NOMO-1 treated with dmso at 0.1 percent for 144 hours (cell line): ENCODE measurements around the gene ATXN7L2.
A peak's percentile ranks its signal among the peaks of the same experiment; 100 is the strongest.

Experiments used
- DNase-seq: peaks from one replicate; lab custom pipeline; 2025; ENCODE audit not compliant: unreplicated experiment; lab: John Stamatoyannopoulos, UW

Gene ATXN7L2

DNA sequence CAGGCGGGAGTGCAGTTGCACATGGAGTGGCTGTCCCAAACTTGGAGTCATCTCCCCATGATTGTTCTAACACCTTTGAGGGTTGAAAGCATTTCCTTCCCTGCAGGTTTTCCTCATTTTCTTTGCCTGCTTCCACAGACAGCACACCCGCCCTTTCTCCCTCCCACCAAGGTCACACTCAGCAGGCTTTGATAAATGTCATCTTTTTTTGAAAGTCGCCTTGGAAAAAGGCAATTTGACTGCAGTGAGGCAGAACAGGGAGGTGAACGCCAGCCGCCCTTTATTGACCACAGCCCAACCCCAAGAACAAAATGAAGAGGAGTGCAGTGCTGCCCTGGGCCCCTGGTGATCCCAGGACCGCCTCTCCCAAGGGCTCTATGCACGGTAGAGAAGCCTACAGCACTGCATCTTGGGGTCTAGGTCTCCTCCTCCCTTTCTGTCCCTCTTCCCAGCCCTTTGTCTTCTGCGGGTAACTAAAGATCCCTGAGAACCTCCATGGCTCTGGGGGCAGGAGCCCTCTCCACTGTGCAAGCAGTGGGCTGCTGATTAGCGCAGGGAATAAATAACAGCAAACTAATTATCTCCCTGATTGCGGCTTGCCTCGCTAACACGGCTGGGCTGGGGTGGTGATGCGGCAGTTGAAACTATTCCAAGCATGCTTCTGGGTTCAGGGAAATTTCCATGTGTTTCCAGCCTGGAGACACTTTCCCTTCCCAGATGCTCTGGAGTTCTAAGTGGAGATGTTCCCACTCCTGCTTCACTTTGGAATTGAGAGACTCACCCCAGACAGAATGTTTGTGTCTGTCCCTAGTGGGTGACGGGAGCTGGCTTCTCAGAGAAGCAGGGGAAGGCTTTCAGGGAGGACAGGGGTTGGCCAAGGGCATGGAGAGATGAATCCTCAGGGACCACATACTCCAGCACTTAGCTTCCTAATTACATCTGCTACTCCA is 37.6 kb downstream of the ATXN7L2 start:
- no peak for DNase-seq

- DNase-seq: no peak
Observed at GRCh38 chr1:109522026-109522425, 38.3 kb downstream of the ATXN7L2 start.

- DNase-seq: no peak
Observed at GRCh38 chr1:109523706-109524105, 40.0 kb downstream of the ATXN7L2 start.

GRCh38 chr1:109527098-109527811 is 43.5 kb downstream of the ATXN7L2 start:
- DNase-seq: no peak

DNA sequence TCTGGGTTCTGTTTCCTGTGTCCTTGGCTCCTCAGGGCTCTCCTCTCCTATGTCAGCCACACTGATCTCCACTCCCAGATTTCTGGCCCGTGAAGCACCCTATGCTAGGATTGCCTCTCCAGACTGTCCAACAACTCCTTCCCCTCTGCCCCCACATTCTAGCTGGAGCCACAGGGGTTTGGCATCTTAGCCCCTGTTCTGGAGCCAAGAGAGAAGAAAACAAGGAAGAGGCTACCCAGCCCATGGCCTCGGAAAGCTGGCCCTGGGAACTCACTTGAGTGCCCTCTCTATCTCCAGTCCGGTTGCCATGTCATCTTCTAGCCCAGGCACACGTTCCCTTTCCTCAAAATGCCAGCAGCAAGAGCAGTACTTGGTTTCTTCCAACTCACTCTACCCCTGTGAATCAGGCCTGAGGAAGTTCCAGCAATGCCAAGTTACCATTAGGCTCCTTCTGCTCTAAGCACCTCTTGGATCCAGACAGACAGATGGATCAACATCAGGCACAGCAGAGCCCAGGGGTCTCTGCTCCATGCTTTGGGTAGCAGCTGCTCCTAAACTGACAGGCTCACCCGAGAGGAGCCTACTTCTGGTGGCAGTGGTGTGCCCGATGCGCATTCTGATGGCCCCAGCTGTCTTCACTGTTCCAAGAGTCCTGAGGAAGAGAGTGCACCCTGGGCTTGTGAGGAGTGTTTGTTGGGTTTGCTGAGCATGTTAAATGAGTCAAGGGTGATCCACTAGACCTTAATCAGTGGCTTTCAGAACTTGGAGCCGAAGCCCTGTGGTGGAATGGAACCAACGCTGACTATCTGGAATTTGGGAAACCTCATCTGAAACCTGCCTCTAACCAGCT is 44.4 kb downstream of the ATXN7L2 start:
- no peak for DNase-seq

DNA sequence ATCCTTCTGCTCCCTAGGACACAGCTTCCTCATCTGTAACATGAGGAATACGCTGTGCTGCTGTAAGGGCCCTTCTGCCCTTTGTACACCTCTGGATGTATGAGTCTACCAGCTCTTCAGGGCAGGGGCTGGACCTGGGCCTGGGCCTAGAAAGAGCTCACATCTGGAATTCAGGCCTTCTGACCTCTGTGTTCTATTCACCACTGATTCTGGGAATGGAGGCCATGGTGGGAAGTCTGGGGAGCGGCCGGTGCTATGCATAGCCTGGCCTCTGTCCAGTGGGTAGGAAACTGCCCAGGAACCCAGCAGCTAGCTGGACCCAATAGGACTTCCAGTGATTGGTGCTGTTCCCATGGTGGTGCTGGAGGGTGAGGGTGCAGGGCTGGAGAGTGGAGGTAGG is 45.0 kb downstream of the ATXN7L2 start:
- DNase-seq: no peak

GRCh38 chr1:109529881-109530456 is 46.3 kb downstream of the ATXN7L2 start:
- DNase-seq: no peak

- DNase-seq: no peak
Observed at GRCh38 chr1:109530457-109531087, 46.9 kb downstream of the ATXN7L2 start.

- DNase-seq: no peak
Observed at GRCh38 chr1:109531380-109531779, 47.7 kb downstream of the ATXN7L2 start.

GRCh38 chr1:109531826-109532364 is 48.2 kb downstream of the ATXN7L2 start:
- no peak for DNase-seq

- peak; percentile 41 for DNase-seq
Observed at GRCh38 chr1:109532365-109533136, 48.8 kb downstream of the ATXN7L2 start.

DNA sequence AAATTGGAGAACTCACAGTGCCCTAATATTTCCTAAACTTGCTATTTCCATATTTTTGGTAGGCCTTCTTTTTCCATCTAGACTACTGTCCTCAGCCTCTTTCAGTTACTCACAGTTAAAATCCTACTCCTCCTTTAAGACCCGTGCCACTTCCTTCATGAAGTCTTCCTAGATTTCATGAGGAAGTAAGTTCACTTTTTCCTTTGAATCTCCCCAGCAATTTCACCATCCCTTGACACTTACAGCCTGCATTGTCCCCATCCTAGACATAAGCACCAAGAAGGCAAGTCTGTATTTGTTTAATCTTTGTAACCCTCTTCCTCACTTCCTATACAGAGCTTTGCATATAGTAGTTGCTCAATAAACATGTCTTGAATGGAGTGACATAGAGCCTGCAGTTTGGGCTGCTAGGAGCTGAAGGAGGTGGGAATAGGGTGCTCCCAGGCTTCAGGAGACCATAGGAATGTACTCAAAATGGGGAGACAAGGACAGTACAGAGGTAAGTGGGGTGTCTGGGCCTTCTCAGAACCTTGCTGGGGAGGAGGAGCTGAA is 50.7 kb downstream of the ATXN7L2 start:
- DNase-seq: no peak

DNA sequence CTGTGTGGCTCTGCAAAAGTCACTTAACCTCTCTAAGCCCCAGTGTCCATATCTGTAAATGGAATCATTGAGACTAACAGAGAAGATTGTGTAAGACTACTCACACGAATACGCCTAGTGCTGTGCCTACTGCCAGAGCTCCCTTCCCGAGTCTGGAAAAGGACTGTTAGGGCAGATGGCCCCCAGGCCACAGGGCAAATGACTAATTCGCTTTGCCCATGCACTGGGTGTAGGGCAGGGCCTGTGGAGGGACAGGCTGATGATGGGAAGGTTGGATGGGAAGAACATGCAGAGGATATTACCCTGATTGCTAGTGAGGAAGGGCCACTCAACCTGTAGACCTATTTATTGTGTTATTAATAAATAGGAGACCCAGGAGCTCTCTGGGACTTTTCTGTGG is 51.8 kb downstream of the ATXN7L2 start:
- DNase-seq: no peak

DNA sequence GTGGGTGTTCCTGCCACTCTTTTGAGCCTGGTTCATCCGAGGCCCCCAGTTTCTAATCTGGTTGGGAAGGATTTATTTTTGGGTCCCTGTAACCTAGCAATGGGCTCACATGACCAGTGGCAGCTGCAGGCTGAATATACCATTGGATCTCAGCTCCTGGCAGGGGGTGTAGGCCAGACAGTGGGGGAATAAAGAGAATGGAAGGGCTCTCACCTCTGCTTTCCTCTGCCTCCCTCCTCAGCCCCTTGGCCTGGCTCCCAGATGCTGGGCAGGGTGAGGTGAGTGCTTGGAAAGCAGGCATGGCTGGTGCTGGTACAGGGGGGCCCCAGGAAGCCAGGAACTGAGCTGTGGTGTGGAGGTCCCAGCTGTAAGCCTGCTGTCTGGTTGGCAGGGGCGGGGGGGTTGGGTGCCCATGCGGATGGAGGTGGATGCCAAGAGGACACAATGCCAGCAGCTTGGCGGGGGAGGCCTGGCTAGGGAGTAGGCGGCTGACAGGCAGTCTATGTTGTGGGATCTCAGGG is 52.3 kb downstream of the ATXN7L2 start:
- DNase-seq: no peak

- DNase-seq: no peak
Observed at GRCh38 chr1:109537450-109538178, 53.9 kb downstream of the ATXN7L2 start.

- no peak for DNase-seq
Observed at GRCh38 chr1:109538827-109539555, 55.3 kb downstream of the ATXN7L2 start.

GRCh38 chr1:109539676-109540075 is 56.0 kb downstream of the ATXN7L2 start, which contains the start of gene GPR61:
Gene GPR61, plus strand, starts transcription at chr1:109539872. Its CDS starts 3,151 bp downstream, at chr1:109543023.
- DNase-seq: no peak
